ENCODE data around the gene SLC6A6.

DNA sequence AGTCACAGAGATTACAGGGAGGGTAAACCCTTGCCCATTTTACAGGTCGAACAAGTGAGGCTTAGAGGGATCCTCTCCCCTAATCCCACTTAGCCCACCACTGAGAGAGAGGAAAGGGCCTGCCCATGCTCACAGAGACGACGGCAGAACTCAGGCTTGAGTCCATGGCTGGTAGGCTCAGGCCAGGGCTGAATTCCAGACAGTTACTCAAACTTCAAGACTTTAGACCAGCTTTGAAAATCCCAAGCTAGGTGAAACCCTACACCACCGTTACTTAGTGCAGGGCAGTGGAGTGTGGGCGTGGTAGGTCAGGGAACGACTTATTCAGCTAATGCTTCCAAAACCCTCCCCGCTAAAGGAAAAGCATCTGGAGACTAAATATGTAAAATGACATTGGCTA is 121.4 kb downstream of the SLC6A6 start:
- TF ChIP-seq CTCF (IDR thresholded peaks at IDR 0.05) (no peak), POLR2AphosphoS5 (IDR thresholded peaks at IDR 0.05) (no peak), EP300 (IDR thresholded peaks at IDR 0.05) (no peak)

Data from gastroesophageal sphincter (tissue), 3 donors.